Osteocyte (in vitro differentiated cells): ENCODE results near the gene SLC38A6. TPM values are rescaled to one million over a fixed set of nuclear protein-coding genes. Genes with fewer than 3 reads are reported as not detected.

Source experiments
- DNase-seq: peaks from one replicate; pipeline ENCODE4 v3.0.0; 2021; ENCODE audit warnings: mixed read lengths; ENCODE audit not compliant: unreplicated experiment; ENCODE audit errors: extremely low spot score
- H3K27ac Mint-ChIP-seq: one replicate; pipeline ENCODE4 v1.8.0; 2021; ENCODE audit warnings: mild to moderate bottlenecking, mixed read lengths; ENCODE audit not compliant: unreplicated experiment
- H3K27me3 Mint-ChIP-seq: one replicate; pipeline ENCODE4 v1.8.0; 2021; ENCODE audit warnings: mixed read lengths; ENCODE audit not compliant: unreplicated experiment
- H3K36me3 Mint-ChIP-seq: one replicate; pipeline ENCODE4 v1.8.0; 2021; ENCODE audit warnings: mixed read lengths; ENCODE audit not compliant: unreplicated experiment
- H3K4me1 Mint-ChIP-seq: one replicate; pipeline ENCODE4 v1.8.0; 2021; ENCODE audit warnings: mixed read lengths; ENCODE audit not compliant: unreplicated experiment
- H3K4me3 Mint-ChIP-seq: one replicate; pipeline ENCODE4 v1.8.0; 2021; ENCODE audit warnings: mild to moderate bottlenecking, moderate library complexity, mixed read lengths; ENCODE audit not compliant: unreplicated experiment
- H3K9me3 Mint-ChIP-seq: one replicate; pipeline ENCODE4 v1.8.0; 2021; ENCODE audit warnings: mixed read lengths; ENCODE audit not compliant: unreplicated experiment
- CTCF ChIP-seq: fragments of 200-600 bp; sonication (generic); IDR thresholded peaks from 2 replicates; pipeline ENCODE4 v1.5.0; 2021; ENCODE audit warnings: antibody characterized with exemption, mild to moderate bottlenecking, moderate library complexity
- total RNA-seq: library from RNA; stranded (reverse); gene quantifications from 2 replicates; pipeline ENCODE4 v1.2.1, GENCODE V29; 2021

The SLC38A6 gene
- total RNA-seq, 1 donor from 2014 or later, result 63.9 TPM

DNA sequence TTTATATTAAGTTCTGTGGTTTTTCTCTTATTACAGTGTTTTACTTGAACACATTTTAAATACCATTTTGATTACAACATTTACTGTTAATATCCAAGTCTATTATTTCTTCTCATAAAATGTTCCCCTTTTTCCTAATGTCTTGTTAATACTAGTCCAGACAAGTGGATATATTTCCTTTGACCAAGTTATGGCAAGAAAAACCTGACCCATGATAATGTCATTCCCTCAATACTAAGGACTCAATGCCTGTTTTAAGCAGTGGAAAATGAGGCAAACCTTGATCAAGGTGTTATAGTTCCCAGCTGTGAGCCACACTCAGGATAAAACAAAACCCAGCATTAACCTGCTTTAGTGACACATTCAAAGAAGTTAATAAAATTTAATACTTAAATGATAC lies 12.4 kb upstream of the SLC38A6 start:
- peak overlapping the region; percentile 71 for H3K27ac Mint-ChIP-seq
- no peak overlapping the region for H3K4me3 Mint-ChIP-seq
- H3K27me3 Mint-ChIP-seq, result no peaks in the 10 kb centered on the region
- no peak for DNase-seq
- peaks cover 56% of the 10 kb centered on the region for H3K4me1 Mint-ChIP-seq
- peaks cover 22% of the 10 kb centered on the region for H3K36me3 Mint-ChIP-seq
- no peak for TF ChIP-seq CTCF
- no peaks in the 10 kb centered on the region for H3K9me3 Mint-ChIP-seq

DNA sequence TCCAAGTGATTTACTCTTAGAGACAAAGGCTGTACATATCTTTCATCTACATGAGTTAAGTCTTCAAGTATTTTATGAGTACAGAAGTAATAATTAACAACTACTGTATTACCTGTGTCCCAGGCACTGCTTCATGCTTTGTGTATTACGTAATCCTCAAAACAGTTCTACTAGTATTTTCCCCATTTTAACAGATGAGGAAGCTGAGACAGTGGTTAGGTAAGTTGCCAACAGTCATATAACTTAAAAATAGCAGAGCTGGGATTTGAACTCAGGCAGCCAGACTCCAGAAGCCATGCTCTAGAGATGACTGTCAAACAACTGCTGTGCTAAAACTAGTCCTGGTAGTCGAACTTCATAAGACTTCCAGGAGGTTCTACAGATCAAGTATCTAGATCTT lies 10.9 kb upstream of the SLC38A6 start:
- Mint-ChIP-seq H3K27ac (no peak overlapping the region), H3K4me1 (peaks cover 43% of the 10 kb centered on the region), H3K36me3 (peaks cover 28% of the 10 kb centered on the region), H3K9me3 (no peaks in the 10 kb centered on the region), H3K4me3 (no peak overlapping the region), H3K27me3 (no peaks in the 10 kb centered on the region)
- no peak for TF ChIP-seq CTCF
- DNase-seq, result no peak

DNA sequence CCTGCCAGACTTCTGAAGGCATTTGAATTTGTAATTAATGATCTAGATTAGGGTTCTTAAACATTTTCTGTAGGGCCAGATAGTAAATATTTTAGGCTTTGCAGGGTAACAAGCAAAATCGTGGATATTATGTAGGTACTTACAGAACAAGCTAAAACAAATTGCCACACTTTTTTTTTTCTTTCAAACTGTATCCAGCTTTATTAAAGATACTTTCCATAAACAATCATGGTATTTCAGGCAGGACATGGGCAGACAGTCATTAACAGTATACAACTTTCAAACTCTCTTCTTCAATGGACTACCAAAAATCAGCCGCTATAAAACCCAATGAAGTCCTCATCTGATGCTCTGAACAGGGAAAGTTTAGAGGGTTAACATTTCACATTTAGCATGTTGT lies 9.8 kb upstream of the SLC38A6 start:
- Mint-ChIP-seq H3K4me1 (peaks cover 32% of the 10 kb centered on the region), H3K27ac (no peak overlapping the region), H3K9me3 (no peaks in the 10 kb centered on the region), H3K4me3 (no peak overlapping the region), H3K36me3 (peaks cover 29% of the 10 kb centered on the region), H3K27me3 (no peaks in the 10 kb centered on the region)
- TF ChIP-seq CTCF, result no peak
- no peak for DNase-seq

GRCh38 chr14:60972295-60972694 lies 8.8 kb upstream of the SLC38A6 start:
- no peaks in the 10 kb centered on the region for H3K27me3 Mint-ChIP-seq
- H3K4me1 Mint-ChIP-seq, result peaks cover 33% of the 10 kb centered on the region
- no peak for TF ChIP-seq CTCF
- DNase-seq, result no peak
- no peak overlapping the region for H3K4me3 Mint-ChIP-seq
- no peaks in the 10 kb centered on the region for H3K9me3 Mint-ChIP-seq
- no peak overlapping the region for H3K27ac Mint-ChIP-seq
- H3K36me3 Mint-ChIP-seq, result peaks cover 37% of the 10 kb centered on the region

- peaks cover 33% of the 10 kb centered on the region for H3K4me1 Mint-ChIP-seq
- no peak for DNase-seq
- peaks cover 44% of the 10 kb centered on the region for H3K36me3 Mint-ChIP-seq
- H3K9me3 Mint-ChIP-seq, result no peaks in the 10 kb centered on the region
- no peak overlapping the region for H3K27ac Mint-ChIP-seq
- no peak overlapping the region for H3K4me3 Mint-ChIP-seq
- no peak for TF ChIP-seq CTCF
- no peaks in the 10 kb centered on the region for H3K27me3 Mint-ChIP-seq
These were observed 8.0 kb upstream of the SLC38A6 start for GRCh38 chr14:60973070-60973469.
